HepG2 (cell line): ENCODE measurements around the gene CORT. TPM values are rescaled to one million over a fixed set of nuclear protein-coding genes. Genes with fewer than 3 reads are reported as not detected.

Experiments used
- ATAC-seq: fragments of 200-7000 bp; cut with Tn5 transposase; 3 replicates; pipeline ENCODE4 v1.9.1; 2020; ENCODE audit warnings: mild to moderate bottlenecking, moderate library complexity
- BruUV-seq: library from RNA; stranded (reverse); fragments of 400-500 nt; replicated peaks from 2 replicates; lab custom pipeline; 2021; lab: Mats Ljungman, UMichigan
- CTCF ChIA-PET: fragments of 300-600 bp; formaldehyde crosslinking; extraction: SDS; loops from one replicate; lab custom pipeline; 2021; ENCODE audit warnings: low total read pairs, inconsistent platforms, low intra/inter-chr PET ratio; lab: Yijun Ruan, JAX
- POLR2A ChIA-PET: fragments of 350-600 bp; sonication (Branson Sonifier 250); formaldehyde crosslinking; loops from one replicate; lab custom pipeline; 2020; ENCODE audit warnings: antibody characterized with exemption, inconsistent platforms; lab: Yijun Ruan, JAX
- DNase-seq: peaks from one replicate; pipeline ENCODE4 v3.0.0-alpha.2; 2015; ENCODE audit warnings: low spot score
- FAIRE-seq: peaks from 3 replicates; lab custom pipeline; 2011; peaks lifted over from hg19 to GRCh38; lab: Jason Lieb, UNC
- H2AFZ ChIP-seq: one replicate; pipeline ENCODE4 v1.6.1; 2011; ENCODE audit warnings: low read length, inconsistent platforms
- H3K27ac ChIP-seq: fragments of 300-600 bp; 3 replicates; pipeline ENCODE4 v1.8.0; 2011; ENCODE audit warnings: mixed run types, mild to moderate bottlenecking, mixed read lengths, low read length, inconsistent platforms; ENCODE audit not compliant: insufficient read depth; ENCODE audit errors: extremely low read length
- H3K27me3 ChIP-seq, 2 experiments: fragments of 200-600 bp in 1 of 2; 2 replicates in 1 of 2; 3 replicates in 1 of 2; pipeline versions ENCODE4 v1.6.0 to v1.8.0; 2011; ENCODE audit warnings: low read length in 2 of 2, mild to moderate bottlenecking in 2 of 2, moderate library complexity in 2 of 2, inconsistent platforms in 1 of 2; ENCODE audit not compliant: insufficient read depth in 2 of 2, control insufficient read depth in 1 of 2
- H3K36me3 ChIP-seq, 2 experiments: fragments of 200-600 bp in 1 of 2; replicated peaks in 1 of 2; 2 replicates in 1 of 2; 3 replicates in 1 of 2; pipeline versions ENCODE4 v1.5.1 to v1.8.0; 2011; ENCODE audit warnings: low read length in 2 of 2, inconsistent platforms in 1 of 2; ENCODE audit not compliant: insufficient read depth in 2 of 2, control insufficient read depth in 1 of 2
- H3K4me1 ChIP-seq: 2 replicates; pipeline ENCODE4 v1.5.1; 2012; ENCODE audit warnings: low read length, inconsistent platforms; ENCODE audit not compliant: insufficient read depth
- H3K4me2 ChIP-seq: 2 replicates; pipeline ENCODE4 v1.6.0; 2011; ENCODE audit warnings: low read depth, low read length, inconsistent platforms
- H3K4me3 ChIP-seq, 3 experiments: fragments of 200-600 bp in 1 of 3; sonication (generic), shearing (Covaris generic) in 1 of 3; replicated peaks in 1 of 3; 2 replicates each; pipeline ENCODE4 v1.5.1; 2011 to 2016; ENCODE audit warnings: low read length in 3 of 3, inconsistent platforms in 2 of 3, low read depth in 2 of 3, mild to moderate bottlenecking in 2 of 3, control low read depth in 1 of 3, mixed read lengths in 1 of 3; ENCODE audit not compliant: insufficient read depth in 1 of 3
- H3K79me2 ChIP-seq: one replicate; pipeline ENCODE4 v1.6.1; 2011; ENCODE audit warnings: low read length, inconsistent platforms; ENCODE audit not compliant: insufficient read depth
- H3K9ac ChIP-seq: 2 replicates; pipeline ENCODE4 v1.6.0; 2011; ENCODE audit warnings: mild to moderate bottlenecking, low read depth, low read length, inconsistent platforms; ENCODE audit not compliant: insufficient read depth
- H3K9me3 ChIP-seq: 2 replicates; pipeline ENCODE4 v1.5.1; 2012; ENCODE audit warnings: mild to moderate bottlenecking, low read length
- H4K20me1 ChIP-seq: 2 replicates; pipeline ENCODE4 v1.6.0; 2011; ENCODE audit warnings: inconsistent platforms, mild to moderate bottlenecking, low read length, moderate library complexity; ENCODE audit not compliant: insufficient read depth
- HNF4A ChIP-seq: sonication (generic); formaldehyde crosslinking; IDR thresholded peaks from 2 replicates; pipeline ENCODE4 v1.4.0; 2020; ENCODE audit warnings: missing genetic modification reagents
- SOX13 ChIP-seq, 3 experiments: fragments of 450-650 bp in 1 of 3; sonication (generic) in 1 of 3; formaldehyde crosslinking in 1 of 3; IDR thresholded peaks in 2 of 3; conservative IDR thresholded peaks in 1 of 3; 2 replicates each; pipeline versions ENCODE4 v1.5.0 to v1.6.1; 2016 to 2020; ENCODE audit warnings: antibody characterized with exemption in 1 of 3, mild to moderate bottlenecking in 1 of 3, missing compliant biosample characterization in 1 of 3, missing genetic modification reagents in 1 of 3, moderate library complexity in 1 of 3
- SOX5 ChIP-seq: IDR thresholded peaks from 2 replicates; pipeline ENCODE4 v1.6.1; 2016; ENCODE audit warnings: borderline replicate concordance
- SYNCRIP ChIP-seq: fragments of 200-400 bp; formaldehyde crosslinking; IDR thresholded peaks from 2 replicates; pipeline ENCODE4 v1.6.1; 2018; ENCODE audit warnings: mild to moderate bottlenecking, low read depth, low read length; ENCODE audit not compliant: insufficient read depth
- TCF7 ChIP-seq: sonication (generic); IDR thresholded peaks from 2 replicates; pipeline ENCODE4 v1.6.1; 2016; ENCODE audit warnings: antibody characterized with exemption, low read depth
- ZNF687 ChIP-seq: sonication (generic); formaldehyde crosslinking; IDR thresholded peaks from 2 replicates; pipeline ENCODE4 v1.5.1; 2020; ENCODE audit warnings: mild to moderate bottlenecking, missing genetic modification reagents, moderate library complexity
- WGBS: methylation state at CpG from one replicate; pipeline ENCODE4 v1.1.6; 2017; ENCODE audit warnings: low lambda C conversion rate; 5-methylcytosine and 5-hydroxymethylcytosine counted together
- in situ Hi-C: cut with HindIII; loops from 2 replicates; pipeline ENCODE4 v1.10.0; 2017; ENCODE audit warnings: low pct_unique_long_range_greater_than_20kb; ENCODE audit not compliant: extremely low pct_ligation_motif_present
- intact Hi-C: fragments of 100-400 bp; cut with micrococcal nuclease; formaldehyde crosslinking; loops from one replicate; pipeline ENCODE4 v1.10.0; 2022; ENCODE audit not compliant: unreplicated experiment
- polyA plus RNA-seq, 8 experiments: library from polyadenylated mRNA; depleted of rRNA in 3 of 8; stranded (reverse) in 7 of 8; unstranded in 1 of 8; fragments of >200 nt; fragmentation: Illumina TruSeq in 4 of 8; extraction: Trizol in 4 of 8; gene quantifications; 2 replicates each; pipeline versions ENCODE4 v1.2.1 to v1.2.3, GENCODE V29; 2011 to 2016; ENCODE audit warnings: low read depth in 4 of 8, missing spikeins in 1 of 8, mixed read lengths in 1 of 8; ENCODE audit not compliant: insufficient read depth in 1 of 8
- total RNA-seq, 5 experiments: library from RNA; depleted of rRNA; stranded (reverse); fragments of >200 nt; fragmentation: Illumina TruSeq; extraction: Trizol; gene quantifications; 2 replicates each; pipeline ENCODE4 v1.2.3, GENCODE V29; 2016; ENCODE audit warnings: low read depth in 1 of 5

CORT gene
- total and polyA plus RNA-seq, 2 of the 13 experiments (the other 11 are each of a cell fraction or from before 2014, with no cell fraction given), result 0.11 to 0.62 TPM

GRCh38 chr1:10431070-10431730 lies 18.6 kb upstream of the CORT start (continued):
- no peak for TF ChIP-seq SYNCRIP

- Histone ChIP-seq H3K27me3 (no peaks in the 10 kb centered on the region), H3K36me3 (no peaks in the 10 kb centered on the region), H2AFZ (no peak overlapping the region), H3K4me1 (peaks cover 66% of the 10 kb centered on the region), H3K27ac (peak overlapping the region; percentile 14), H3K79me2 (peaks cover 5% of the 10 kb centered on the region), H3K4me3 (no peak overlapping the region; a peak in 1 of 6 replicates), H3K9me3 (no peaks in the 10 kb centered on the region), H3K9ac (peak overlapping the region; percentile 24; the same call in 1 of the 2 replicates), H3K4me2 (peak overlapping the region; percentile 47; the same call in 1 of the 2 replicates), H4K20me1 (no peaks in the 10 kb centered on the region)
- CTCF ChIA-PET, result no interaction called here
- WGBS, result 54% methylated on average over 14 of the region's 14 CpGs
- BruUV-seq, result no TSS peak
- DNase-seq, result no peak
- POLR2A ChIA-PET, result interaction anchor here (1.7 kb wide), 1 partner anchor 34 kb away, joined by 6 read pairs; the partner anchor contains the start of gene PGD
- in situ Hi-C loops, result loop anchor here (5.0 kb wide), 1 partner anchor 64 kb away; no protein-coding TSS in a partner anchor
- TF ChIP-seq TCF7 (no peak), ZNF687 (CRISPR knock-in tag) (peak; percentile 34; the same call in 1 of the 2 replicates), HNF4A (CRISPR knock-in tag) (peak; percentile 35; the same call in 1 of the 2 replicates), SOX5 (CRISPR knock-in tag) (0 out of 2 replicates have a peak, but pooled peaks have one; percentile 23), SOX13 (IDR thresholded peaks at IDR 0.05) (no peak), SOX13 (CRISPR knock-in tag; conservative IDR thresholded peaks at IDR 0.05 in 1 of 2, IDR thresholded peaks at IDR 0.05 in 1 of 2) (peak in 1 of 2 experiments; percentile 55; a peak in 2 of 4 replicates)
- FAIRE-seq, result peak; percentile 30
- intact Hi-C loops, result loop anchor here (5.0 kb wide), 1 partner anchor 39 kb away; the partner anchor contains the start of genes DFFA and PEX14
- ATAC-seq, result no peak; the same call in 2 of the 3 replicates
Measured at GRCh38 chr1:10432910-10433700, 16.7 kb upstream of the CORT start.
